SW 1271 (cell line): ENCODE measurements around the gene CFL1.
"Not testable (repeated sequence)": the region's sequence is repeated elsewhere in the genome, so short reads cannot be mapped to it uniquely, and the experiment has no call there.

Source experiments
- DNase-seq, 2 experiments: peaks; one replicate each; lab custom pipeline; 2025; lab: John Stamatoyannopoulos, UW

The CFL1 gene

GRCh38 chr11:65857853-65858680 lies at the start of gene CFL1:
Gene CFL1 (minus strand): TSS chr11:65858180. CDS start chr11:65858099, 81 bp downstream.
- DNase-seq, result peak; percentile 88 to 94

DNA sequence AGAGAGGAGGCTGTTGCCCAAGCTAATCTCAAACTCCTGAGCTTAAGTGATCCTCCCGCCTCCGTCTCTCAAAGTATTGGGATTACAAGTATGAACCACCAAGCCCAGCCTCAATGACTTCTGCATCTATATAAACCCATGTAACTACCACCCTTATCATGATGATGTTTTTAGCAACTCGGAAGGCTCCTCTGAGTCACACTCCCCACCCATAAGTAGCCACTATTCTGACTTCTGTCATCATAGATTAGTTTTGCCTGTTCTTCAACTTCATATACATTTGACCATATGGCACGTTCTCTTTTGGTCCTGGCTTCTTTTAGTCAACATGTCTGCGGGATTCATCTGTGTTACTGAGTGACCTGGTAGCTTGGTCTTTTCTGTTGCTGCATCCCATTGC lies 48.6 kb upstream of the CFL1 start:
- no peak for DNase-seq

DNA sequence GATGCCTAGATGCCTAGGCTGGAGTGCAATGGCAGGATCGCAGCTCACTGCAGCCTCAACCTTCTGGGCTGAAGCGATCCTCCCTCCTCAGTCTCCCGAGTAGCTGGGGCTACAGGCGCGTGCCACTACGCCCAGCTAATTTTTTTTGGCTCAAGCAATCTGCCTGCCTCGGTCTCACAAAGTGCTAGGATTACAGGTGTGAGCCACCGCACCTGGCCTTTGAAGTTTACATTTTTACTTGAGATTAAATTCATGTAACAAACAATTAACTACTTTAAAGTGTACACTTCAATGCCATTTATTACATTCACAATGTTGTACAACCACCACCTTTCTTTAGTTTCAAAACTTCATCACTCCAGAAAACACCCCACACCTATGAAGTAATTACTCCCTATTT lies 45.7 kb upstream of the CFL1 start:
- DNase-seq, result no peak

DNA sequence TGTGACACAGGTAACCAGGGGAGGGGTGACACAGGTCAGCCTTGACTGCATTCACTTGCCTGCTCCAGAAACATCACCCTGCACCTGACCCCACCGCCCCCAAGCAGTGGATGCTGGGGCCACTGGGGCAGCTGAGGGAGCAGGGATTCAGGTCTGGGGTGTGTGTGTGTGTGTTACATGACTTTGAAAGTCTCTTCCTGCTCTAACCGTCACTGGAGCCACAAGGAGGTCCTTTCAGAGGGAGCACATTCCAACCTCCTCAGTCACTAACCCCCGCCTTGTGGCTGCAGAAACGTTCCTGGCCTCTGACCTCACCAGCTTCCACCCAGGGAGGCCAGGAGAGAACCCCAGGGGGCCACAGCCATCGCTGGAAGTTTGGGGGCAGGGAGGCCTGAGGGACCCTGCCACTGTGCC lies 45.1 kb upstream of the CFL1 start:
- peak; percentile 91 to 97 for DNase-seq

- no peak for DNase-seq
These were observed 42.9 kb upstream of the CFL1 start for GRCh38 chr11:65900899-65901180.

DNA sequence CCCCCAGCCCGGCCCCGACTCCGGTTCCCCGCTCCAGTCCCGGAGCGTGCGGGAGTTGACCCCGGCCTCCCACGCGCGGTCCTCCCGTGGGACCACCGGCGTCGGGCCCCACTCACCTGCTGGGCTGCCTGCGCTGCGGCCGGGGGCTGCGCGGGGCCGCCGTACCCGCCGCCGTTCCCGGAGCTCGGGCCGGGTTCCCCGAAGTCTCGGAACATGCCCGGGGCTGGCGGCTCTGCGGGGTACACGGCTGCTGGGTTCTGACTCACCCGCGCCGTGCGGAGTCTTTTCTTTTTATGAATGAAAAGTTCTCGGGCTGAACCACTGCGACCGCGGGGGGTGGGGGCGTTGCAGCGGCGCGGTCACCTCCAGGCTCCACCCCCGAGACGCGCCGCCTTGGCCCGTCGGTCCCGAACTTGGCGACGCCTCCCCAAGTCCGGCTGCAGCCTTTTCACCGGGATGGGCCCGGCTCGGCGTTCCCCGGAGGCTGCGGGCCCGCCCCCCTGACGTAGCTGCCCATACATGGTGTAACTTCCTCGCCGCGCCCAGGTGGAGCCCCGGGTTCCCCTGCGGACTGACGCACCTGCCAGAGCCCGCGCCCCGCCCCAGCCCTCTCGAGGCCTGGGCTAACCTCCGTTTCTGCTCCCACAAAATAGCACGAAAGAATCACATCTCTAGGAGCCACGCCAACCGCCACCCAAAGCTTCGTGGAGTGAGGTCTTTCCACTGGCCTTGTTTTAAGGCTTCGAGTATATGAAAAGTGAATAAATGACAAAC lies 42.3 kb upstream of the CFL1 start, which contains the start of gene FOSL1:
Gene FOSL1 (minus strand): TSS at position 264 of the 774 bp plus-strand sequence. CDS start 49 bp downstream, at position 215.
- DNase-seq, result peak; percentile 87 to 95

- DNase-seq, result peak in 1 of 2 experiments; percentile 63
These were observed 41.6 kb upstream of the CFL1 start for GRCh38 chr11:65899356-65900124.

GRCh38 chr11:65898656-65899355 lies 40.8 kb upstream of the CFL1 start:
- no peak for DNase-seq

GRCh38 chr11:65897020-65897471 lies 39.1 kb upstream of the CFL1 start:
- DNase-seq, result no peak

DNA sequence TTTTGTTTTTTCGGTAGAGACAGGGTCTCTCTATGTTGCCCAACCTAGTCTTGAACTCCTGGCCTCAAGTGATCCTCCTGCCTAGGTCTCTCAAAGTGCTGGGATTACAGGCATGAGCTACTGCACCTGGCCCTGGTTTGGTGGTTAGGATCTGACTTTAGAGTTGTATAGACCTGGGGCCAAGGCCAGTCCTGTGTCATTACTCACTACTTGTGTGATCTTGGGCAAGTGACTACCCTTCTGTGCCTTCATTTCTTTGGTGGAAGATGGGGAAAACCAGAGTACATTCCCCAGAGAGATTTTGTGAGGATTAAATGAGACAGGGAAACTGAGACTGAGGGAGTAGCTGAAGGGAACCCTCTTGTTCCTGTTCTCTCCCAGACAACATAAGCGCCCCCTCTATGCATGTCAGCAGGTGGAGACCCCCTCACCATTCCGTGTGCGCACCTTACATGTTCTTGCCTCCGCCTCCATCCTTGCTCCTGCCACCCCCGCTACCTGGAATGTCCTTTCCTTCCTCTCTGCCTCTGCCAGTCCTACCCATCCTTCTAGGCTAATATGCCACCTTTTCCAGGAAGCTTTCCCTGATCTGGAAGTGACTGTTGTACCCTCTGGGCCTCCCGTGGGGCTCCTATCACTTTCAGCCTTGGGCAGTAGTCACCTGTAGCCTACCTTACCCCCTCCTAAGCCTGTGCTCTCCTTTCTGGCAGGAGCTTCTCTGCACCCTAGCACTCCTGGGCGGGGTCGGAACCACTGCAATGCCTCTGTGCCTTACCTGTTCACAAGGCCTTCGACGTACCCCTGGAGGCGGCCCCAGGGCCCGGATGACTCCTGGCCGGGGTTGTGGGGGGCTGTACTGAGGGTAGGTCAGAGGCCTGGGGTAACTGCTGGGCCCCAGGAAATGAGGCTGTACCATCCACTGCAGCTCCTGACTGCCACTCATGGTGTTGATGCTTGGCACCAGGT lies 38.3 kb upstream of the CFL1 start:
- DNase-seq, result no peak

DNA sequence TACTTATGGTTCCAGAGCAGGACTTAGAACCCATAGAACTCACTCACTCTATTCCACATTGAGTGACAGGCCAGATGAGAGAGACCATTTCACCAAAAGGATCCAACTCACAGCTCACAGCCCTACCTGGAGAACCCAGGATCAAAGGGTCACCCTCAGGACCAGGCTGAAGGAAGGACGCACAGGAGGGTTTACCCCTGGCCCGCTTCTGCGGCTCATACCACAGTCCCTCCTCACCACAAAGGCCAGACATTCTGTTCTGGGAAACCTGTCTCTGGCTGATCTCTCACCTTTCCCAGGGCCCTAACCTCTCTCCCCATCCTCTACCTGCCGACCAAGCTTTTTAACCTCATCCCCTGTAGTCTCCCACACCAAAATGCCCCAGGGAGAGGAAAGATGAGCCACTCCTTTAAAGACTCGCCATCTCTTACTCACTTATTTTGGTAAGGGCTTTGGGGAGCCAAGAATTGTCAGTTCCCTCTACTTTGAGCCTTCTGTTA lies 37.6 kb upstream of the CFL1 start:
- no peak for DNase-seq

DNA sequence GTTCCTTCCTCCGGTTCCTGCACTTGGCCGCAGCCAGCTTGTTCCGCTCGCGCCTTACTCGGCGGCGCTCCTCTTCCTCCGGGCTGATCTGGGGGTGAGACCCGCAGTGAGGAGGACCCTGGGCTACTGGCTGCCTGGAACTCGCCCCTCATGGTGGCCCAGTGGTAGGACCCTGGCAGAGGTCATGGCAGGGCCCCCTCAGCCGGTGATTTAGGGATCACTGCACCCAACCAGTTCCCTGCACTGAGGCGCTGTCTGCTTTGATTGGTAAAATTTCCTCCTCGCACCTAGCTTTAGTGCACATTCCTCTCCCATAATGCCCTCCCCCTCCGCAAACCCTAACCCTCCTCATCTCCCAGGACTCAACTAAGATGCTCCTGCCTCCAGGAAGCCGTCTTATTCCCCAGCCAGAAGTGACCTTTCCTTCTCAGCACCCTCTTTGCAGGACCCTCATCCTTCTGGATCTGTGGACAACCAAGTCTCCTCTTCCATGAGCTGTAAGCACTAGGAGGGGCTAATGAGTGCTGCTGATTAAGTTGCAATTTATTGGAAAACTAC lies 36.1 kb upstream of the CFL1 start:
- DNase-seq, result no peak

- peak in 1 of 2 experiments; percentile 57 for DNase-seq
These were observed 34.8 kb upstream of the CFL1 start for GRCh38 chr11:65892661-65893317.

- not testable (repeated sequence) for DNase-seq
These were observed 34.2 kb upstream of the CFL1 start for GRCh38 chr11:65892137-65892540.

DNA sequence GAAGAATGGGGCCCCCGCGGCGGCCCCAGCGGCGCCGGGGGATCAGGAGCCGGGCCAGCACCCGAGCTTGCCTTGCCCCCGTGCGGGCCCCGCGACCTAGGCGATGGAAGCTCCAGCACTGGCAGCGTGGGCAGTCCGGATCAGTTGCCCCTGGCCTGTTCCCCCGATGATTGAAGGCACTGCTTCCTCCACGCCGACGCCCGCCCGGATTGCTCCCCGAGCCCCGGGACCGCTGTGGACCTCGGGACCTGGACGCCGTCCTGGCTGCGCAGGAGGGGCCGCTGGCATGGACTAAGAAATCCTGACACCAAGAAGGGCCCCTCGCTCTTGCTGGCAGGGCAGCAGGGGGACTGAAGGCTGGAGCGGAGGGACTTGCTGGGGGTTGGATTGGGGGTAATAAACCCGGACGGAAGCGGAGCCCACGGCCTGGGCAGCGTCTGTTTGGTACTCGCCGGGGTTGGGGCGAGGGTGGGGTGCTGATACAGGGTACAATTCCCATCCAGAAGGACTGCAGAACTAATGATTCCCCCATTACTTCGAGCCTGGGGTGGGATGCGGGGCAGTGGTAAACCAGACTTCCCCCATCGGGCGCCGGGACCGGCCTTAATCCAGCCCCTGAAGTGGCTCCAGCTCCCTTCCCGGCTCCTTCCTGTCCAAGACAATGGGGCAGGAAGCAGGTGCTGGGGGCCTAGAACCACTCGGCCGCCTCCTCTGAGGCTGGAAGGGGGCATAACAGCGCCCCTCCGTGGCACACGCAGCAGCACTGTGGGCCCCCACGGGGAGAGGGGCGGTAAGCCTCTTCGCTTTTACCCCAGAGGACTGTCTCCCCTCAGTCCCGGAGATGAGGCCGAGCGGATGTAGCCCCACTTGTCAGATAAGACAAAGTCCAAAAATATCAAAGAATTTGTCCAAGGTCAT lies 33.5 kb upstream of the CFL1 start:
- DNase-seq, result peak; percentile 73 to 80

DNA sequence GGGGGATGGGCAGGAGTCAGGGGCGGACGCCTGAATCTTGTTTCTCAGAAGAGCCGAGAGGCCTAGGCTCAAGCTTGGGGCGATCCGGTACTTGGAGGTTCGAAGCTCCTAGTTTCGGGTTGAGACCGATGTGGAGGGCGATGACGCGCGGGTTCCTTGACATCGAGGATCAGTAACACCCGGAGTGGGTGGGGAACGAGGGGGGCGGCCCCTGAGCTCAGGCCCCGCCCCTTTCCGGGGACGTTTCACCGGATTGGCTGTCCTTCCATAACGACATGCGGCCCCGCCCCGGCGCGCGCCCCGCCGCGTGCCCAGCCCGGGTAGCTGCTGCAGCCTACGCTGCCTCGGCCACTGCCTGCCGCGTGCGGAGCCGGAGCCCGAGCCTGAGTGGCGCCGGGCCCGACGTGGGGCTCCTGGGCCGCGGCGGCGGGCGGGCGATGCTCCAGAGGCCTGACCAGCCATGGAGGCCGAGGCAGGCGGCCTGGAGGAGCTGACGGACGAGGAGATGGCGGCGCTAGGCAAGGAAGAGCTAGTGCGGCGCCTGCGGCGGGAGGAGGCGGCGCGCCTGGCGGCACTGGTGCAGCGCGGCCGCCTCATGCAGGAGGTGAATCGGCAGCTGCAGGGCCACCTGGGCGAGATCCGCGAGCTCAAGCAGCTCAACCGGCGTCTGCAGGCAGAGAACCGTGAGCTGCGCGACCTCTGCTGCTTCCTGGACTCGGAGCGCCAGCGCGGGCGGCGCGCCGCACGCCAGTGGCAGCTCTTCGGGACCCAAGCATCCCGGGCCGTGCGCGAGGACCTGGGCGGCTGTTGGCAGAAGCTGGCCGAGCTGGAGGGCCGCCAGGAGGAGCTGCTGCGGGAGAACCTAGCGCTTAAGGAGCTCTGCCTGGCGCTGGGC lies 32.6 kb upstream of the CFL1 start, which contains the start of gene CCDC85B:
Gene CCDC85B (plus strand): TSS at position 350 of the 895 bp plus-strand sequence. CDS start 111 bp downstream, at position 461.
- peak; percentile 82 to 89 for DNase-seq
